Activated gamma-delta T cell (primary cell): ENCODE measurements around the gene DAB2.

Source experiments
- DNase-seq: peaks from one replicate; lab custom pipeline; 2025; lab: John Stamatoyannopoulos, UW

Gene DAB2

DNA sequence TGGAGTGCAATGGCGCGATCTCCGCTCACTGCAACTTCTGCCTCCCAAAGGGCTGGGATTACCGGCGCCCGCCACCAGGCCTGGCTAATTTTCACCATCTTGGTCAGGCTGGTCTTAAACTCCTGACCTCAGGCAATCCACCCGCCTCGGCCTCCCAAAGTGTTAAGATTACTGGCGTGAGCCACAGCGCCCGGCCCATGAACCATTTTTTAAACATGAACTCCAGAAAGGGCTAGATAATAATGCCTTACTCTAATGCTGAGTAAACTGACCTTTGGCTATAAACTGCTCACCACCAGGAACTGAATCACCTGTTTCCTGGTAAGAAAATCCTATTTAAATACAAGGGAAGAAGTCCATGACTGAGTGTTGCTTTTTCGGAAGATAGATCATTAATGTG, 23.2 kb upstream of the DAB2 start:
- no peak for DNase-seq

DNA sequence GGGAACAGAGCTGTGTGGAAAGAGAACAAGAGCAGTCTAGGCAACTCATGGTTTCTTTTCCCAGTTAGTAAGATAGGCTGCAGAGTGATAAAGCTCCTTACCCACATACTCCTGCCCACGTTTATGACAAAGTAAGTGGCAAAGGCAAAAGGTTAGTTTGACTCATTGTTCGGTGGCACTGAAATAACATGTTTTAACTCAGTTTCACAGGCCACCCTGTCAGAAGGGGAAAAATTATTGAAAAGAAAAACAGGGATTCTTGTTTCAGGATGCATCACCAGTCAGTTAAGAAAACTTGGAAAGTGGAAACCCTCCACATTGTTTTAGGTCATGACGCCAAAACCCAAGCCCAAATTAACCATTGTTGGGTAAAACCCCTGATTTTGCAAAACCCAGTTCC, 22.3 kb upstream of the DAB2 start:
- DNase-seq = no peak

DNA sequence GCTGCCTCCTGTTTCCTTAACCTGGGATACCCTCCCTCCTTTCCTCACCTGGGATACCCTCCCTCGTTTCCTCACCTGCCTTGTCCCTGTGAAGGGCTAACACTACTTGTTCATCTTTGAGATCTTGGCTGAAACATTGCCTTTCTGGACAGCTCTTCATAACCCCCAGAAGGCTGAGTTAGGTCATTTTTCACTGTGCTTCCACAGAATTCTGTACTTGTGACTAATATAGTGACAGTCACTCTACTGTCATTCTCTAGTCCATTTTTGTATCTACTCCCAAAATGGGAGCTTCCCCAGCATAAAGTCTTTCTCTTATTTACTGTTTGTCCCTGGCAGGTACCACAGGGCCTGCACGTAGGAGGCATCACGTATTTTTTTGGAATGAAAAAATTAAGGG, 21.5 kb upstream of the DAB2 start:
- DNase-seq = no peak

DNA sequence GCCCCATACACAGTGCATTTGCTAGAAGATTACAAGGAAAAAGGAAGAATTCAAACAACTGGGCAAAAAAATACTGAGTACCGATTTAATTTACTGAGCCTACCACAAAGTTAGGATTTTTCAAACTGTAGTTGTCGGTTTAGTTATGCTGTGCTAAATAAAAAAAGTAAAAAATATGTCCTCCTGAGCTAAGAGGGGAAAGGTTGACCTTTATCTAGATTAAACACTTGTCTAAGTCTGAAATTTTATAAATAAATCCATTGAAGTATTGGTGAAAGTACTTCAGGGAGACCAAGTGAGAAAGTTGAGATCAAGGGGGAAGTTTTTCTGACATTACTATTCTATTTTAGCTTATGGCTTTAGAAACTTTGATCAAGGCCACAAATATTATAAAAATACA, 19.1 kb upstream of the DAB2 start:
- no peak for DNase-seq

DNA sequence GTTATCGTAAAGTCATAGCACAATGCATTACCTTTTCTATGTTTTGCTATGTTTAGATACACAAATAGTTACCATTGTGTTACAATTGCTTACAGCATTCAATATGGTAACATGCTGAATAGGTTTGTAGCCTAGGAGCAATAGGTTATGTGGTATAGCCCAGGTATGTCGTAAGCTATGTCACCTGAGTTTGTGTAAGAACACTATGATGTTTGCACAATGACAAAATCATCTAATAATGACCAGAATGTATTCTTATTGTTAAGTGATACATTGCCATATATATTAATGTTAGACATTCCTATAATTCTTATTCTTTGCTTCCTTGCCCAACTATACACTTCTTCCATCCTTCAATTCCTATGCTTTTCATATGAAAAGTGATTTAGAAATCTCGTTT, 18.2 kb upstream of the DAB2 start:
- DNase-seq = no peak

DNA sequence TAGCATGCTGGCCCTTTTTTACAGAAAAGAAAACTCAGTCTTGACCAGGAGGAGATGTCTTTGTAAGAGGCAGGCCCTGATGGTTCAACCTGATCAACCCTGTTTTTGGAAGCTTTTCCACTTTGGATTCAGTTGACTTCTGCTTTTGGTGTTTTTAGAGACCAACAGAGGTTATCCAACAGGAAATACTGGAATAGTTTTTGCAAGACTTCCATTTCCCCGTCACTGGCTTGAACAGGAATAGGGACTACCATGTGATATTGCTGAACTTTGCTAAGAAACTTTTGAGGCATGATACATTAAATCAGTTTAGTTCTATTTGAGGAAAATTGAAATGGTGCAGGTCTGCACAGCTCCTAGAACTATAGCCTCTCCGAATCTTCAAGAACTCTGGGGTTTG, 17.1 kb upstream of the DAB2 start:
- DNase-seq = no peak

DNA sequence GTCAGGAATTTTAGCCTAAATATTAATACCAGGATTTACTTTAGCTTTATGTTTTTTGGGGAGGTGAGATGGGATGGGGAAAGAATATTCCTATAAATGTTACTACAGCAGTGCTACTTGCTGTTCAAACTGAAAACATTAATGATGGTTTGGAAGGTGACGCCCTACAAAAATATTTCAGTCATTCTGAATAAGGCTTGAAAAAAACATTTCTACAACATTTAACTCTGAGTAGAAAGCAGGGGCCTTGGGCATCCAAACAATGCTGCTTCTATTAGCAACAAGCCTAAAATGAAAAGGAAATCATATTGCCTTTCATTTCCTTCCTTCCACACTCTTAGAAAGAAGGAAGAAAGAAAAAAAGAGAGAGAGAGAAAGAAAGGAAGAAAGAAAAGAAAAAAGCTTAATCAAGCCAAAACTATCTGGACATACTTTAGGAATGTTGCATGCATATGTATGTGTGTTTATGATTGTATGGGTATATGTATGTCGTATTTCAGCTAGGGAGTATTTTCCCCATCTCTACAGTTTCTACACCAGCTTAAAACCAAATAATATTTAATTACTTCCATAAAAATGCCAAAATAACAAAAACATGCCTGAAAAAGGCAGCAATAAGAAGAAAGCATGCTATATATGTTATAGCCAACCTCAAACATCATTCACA, 16.3 kb upstream of the DAB2 start:
- no peak for DNase-seq

DNA sequence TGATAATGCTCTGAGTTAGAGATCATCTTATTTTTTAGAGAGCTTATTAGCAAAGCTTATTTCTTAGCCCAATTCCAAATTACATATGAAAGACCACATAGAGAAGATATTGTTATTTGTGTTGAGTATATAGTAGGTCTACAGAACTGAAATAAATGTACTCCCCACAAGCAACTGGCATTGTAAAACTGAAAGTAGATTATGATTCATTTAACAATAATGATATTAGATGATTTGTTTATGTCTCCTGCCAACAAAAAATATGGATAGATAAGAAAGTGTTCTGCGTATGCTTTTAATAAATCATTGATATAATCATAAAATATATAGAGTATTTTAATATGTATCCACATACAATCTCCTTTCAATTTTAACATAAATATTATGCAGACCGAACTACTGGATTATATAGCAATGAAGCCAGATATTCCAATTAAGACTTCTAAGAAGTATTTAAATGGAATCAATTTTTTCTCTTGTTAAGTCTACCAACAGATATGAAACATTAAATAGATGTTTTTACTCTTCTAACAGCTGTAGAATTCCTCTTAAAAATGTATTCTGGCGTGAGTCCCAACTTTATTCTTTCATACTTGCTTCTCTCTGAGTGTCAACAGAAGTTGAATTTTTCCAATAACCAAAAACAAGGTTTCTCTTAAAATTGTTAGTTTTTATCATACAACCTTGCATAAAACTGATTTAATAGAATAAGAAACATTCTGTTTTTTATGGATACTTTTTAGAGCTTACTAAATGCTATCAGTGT, 15.6 kb upstream of the DAB2 start:
- DNase-seq = no peak

DNA sequence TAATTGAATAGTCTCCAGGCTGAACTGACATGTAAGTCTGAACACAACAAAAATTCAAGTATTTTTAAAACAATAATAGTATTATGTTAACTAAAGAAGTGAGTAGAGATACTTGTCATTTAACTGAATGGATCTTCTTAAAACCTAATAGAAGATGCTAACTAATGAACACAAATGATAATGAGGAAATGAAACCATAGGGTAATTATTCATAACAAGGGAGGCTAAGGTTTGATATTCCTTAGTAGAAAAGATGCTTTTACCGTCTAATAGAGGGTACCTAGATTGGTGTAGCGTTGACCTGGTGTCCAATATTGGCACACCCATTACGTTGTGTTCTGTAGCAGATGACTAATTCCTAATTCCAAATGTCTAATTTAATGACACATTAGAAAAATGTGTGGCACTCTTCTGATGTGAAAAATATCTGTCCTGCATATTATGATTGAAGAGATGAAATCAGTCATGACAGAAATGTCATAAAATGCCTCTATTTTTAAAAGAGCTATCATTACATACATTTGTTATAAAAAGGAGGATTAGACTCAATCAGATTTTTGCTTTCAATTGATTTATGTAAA, 14.9 kb upstream of the DAB2 start:
- no peak for DNase-seq

DNA sequence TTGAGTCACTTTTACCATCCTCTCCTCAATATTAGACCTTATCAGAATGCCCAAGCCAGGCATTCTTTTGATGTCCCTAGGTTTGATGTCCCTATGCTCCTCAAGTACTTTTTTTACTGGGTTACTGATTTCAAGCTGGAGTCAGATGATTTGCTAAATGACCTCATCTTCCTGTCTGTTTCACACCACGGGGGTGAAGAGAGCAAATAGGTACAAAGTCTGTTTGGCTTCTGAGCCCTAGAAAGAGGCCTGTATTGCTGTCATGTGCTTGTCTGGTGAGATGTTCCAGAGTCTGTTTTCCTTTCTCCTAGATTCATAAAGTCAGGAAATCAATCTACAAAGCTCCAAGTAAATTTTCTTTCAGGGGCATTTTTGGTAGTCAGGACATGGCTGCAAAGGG, 12.7 kb upstream of the DAB2 start:
- DNase-seq = no peak

DNA sequence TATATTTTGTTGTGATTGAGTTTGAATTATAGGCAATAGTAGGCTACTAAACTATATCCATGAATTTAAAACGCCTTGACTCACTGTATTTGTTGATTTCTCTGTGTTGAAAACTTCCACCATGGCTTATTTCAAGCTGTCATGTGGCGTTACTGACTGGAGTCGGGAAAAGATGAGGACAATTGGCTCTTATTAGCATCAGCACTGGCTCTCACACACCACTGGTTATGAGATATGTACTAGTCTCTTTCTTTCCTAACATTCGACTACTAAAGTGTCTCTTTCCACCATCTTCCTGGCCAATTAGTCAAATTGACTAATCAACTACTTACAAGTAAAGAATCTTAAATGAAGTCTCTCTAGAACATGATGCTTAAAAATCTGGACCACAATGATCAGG, 9.1 kb upstream of the DAB2 start:
- DNase-seq = no peak

DNA sequence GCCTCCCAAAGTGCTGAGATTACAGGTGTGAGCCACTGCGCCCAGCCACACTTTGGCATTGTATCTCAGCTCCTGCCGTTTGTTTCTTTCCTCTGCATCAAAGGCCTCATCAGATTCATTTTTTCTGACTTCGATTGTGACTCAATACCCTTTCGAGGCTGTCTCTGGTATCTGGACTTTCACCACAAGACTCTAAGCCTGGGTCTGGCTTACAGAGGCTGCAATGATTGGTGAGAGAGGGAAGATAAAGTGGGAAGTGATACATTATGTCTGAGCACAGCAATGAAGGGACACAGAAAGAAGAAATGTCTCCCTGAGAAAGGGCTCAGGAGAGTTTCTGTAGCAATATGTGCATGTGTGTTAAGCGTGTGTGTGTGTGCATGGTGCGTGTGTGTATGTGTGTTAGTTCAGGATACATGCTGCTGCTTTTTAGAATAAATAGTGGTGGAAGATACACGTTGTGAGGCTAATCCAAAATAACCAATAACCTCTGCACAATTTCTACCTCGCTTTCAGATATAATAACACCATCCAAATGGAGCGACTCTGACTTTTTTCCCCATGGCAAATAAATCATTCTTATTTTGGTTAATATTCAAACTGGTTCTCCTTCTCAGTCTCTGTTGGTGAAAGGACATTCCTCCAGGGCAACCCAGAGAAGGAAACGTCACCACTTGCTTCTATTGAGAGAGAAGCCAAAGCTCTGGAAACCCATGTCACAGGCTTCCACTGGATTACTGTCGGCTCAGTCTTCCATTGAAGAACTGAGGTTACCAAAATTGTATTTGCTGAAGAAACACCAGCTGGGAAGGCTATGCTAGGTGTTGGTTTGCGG, 8.1 kb upstream of the DAB2 start:
- DNase-seq = no peak

DNA sequence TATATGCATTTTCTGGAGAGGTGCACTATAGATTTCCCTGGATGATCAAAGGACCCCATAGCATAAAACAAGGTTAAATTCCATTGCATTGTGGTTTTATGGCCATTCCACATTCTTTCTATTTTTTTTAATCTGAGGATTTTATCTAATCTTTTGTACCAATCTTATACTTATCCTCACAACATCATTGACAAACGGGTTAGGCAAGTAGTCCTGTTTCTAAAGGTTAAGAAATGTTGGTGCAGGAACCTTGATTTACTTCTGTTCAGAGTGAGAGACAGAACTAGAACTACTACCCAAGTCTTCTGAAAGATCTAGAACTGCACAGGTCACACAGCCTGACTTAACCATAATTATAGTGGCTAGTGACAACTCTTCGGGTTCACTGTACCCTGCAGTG, 5.7 kb upstream of the DAB2 start:
- no peak for DNase-seq

DNA sequence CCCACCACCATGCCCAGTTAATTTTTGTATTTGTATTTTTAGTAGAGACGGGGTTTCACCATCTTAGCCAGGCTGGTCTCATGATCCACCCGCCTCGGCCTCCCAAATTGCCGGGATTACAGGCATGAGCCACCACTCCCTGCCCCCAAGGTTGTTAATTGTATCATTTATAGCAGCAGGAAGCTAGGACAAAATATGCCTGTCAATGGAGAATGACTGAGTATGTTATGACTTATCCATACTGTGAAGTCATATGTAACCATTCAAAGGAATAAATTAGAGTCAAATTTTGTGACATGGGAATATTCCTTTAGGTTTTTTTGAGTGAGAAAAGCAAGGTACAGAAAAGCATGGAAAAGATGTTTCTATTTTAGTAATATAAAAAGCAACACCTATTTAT, 3.9 kb upstream of the DAB2 start:
- no peak for DNase-seq

DNA sequence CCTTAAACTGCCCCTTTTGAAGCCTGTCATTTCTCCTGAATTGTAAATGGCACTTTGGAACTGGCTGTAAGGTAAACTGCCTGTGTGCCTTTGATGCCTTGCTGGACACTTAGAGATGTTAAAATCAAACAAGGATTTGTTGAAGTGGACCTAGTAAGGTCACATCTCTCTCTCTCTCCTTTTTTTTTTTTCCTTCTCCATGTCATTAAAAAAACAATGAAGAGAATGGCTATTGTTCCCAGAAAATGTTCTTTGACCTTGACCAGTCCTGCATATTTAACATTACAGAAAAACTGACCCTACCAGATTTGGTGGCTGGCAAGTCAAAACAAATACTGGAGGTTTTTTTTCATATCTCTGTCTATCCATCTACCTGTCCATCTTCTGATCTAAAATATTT, 2.9 kb upstream of the DAB2 start:
- DNase-seq = no peak

DNA sequence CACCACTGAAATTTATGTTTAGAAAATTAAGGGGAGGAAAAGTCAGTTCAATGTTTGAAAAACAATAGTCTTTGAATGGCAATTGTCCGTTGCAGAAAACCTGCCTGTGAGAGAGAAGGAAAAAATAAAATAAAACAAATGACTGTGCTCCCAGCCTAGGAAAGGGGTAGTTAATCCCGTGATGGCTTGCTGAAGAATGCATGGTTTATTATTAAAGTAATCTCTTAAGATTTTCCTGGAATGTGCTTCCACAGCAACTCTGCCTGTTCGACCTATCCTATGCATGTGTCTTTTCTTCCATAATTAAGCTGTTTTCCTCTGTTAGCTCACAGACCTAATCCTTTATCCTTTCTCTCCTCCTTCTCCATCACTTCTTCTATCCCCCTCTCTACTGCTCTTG, 2.4 kb upstream of the DAB2 start:
- DNase-seq = no peak

DNA sequence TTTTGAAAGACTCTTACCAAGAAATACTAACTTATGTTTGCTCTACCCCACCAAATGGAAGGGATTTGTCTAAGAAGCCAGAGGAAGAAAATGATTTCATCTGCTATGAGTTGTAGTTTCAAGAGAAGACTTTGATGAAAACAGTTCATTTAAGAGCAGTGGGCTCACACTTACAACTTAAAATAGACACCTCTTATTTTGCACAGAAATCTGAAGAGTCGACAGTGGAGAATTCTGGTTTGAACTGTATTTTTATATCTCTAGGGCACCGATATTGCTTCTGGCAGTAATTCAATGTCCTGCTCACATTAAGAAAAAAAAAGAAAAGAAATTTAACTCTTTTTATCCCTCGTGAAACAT, 1.9 kb upstream of the DAB2 start:
- no peak for DNase-seq

DNA sequence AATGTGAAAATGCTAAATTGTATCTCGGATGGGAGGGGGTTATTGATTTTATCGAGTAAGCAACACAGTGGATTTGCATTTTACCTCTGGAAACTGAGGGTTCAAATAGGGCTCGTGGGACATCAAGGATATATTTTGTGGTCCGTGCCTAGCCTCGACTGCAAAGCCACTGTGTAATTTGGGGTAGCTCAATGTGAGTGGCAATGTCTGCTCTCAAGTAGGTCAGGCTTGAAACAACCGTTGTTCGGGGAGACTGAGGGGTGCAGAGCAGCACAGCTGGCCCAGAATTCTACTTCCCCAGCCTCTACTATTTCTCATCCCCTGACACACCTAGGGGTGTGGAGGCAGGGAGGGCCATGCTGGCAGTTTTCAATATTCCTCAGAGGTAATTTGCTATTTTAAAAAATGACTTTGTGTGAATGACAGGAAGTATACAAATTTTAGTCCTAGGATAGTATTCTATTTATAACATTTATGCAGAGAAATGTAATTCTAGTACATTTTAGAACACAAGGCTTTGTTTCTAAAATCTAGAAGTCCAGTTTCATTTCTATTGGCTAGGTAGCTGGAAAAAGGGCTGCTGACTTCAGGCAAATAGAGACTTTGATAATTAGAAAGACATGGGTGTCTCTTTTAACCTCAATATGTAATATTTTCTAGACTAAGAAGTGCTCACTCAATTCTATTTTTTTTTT, 1.4 kb upstream of the DAB2 start:
- no peak for DNase-seq

DNA sequence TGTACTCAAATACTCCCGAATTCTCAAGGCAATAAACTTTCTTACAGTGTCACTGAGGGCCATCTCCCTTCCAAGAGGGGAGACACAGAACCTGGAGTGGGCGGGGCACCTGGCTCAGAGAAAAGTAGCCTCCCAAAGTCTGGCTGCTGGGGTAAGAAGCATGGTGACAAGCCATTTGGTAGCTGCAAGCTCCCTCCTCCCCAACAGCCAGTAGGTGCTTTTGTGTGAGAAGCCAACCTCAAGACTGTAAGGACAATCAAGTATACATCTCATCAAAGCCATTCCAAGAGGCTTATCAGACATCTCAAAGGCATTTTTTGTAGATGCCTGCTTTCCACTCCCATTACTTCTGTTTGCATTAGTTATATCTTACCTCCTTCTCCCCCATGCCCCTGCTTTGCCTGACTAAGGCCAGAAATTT, 1.4 kb downstream of the DAB2 start:
- no peak for DNase-seq

DNA sequence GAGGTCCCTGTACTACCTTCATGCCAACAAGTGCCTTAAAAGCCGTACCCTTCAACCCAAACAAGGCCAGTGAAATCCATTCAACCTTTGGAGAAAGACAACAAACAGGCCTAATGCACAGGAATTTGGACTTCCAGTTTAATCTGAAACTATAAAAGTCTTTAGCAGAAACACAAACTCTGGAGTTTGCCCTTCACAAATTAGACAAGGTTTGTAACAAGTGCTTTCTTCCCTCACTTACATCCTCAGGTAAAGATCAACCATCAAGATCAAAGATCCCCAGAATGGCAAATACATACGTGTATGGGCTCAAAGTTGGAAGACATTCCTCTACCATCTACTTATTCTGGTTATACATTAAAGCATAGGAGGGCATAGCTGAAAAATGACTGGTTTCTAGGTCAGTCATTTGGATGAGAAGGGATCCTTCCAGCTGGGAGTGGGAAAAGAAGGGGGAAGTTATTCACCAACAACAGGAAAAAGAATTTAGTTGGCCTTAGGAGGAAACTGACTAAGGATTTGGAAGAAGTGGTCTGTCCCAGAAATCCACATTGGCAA, 2.0 kb downstream of the DAB2 start:
- DNase-seq = no peak

DNA sequence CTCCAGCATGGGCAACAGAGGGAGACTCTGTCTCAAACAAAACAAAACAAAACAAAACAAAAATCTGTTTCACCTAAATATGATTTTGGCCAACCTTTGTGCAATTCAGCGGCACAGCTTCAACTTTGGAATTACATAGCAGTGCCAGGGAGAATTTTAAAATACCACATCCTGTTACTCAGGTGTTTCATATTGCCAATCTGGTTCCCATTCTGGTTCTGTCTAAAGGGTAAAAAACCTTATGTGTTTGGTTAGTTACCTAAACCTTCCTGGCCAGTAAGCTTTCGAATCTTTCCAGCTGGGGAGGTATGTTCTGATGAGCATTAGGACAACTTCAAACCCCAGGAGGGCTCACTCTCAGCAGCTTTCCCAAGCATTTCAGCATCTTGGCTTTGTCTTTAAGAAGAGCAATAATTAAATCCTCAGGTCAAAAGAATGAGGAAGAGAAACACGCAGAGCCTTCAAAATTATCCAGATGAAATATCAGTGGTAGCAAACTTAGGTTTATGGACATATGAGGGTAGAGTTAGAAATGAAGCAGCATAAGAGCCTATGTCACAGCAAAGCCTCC, 2.7 kb downstream of the DAB2 start:
- no peak for DNase-seq
